HG03457 (cell line): Measurements from ENCODE around the gene ABCA4.

Experiments used
- ATAC-seq: cut with Tn5 transposase; IDR thresholded peaks from one replicate; pipeline ENCODE4 v1.9.1; 2021; ENCODE audit warnings: moderate number of reproducible peaks; ENCODE audit not compliant: unreplicated experiment

Gene ABCA4

GRCh38 chr1:94084547-94084946 is 36.4 kb downstream of the ABCA4 start:
- no peak for ATAC-seq

- ATAC-seq: no peak
Measured at GRCh38 chr1:94084085-94084484, 36.9 kb downstream of the ABCA4 start.

GRCh38 chr1:94083681-94084080 is 37.3 kb downstream of the ABCA4 start:
- ATAC-seq: no peak

GRCh38 chr1:94081566-94082344 is 39.2 kb downstream of the ABCA4 start:
- no peak for ATAC-seq

DNA sequence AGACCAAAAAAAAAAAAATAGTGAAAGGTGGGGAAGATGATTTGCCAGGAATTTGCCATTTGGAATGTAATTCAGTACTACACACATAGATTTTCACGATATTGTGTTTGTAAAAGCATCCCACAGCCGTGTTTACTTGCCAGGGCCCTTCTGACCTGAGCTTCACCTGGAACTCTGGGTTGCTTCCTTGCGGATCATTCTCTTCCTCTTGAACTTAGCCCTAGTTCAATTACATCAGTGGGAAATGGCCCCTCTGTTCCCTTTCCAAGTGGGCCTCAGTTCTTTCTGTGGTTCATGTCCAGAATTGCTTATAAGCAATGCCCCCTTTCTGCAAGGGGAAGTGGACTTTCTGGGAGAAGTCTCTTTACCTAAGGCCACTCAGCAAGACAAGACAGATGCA is 41.0 kb downstream of the ABCA4 start:
- no peak for ATAC-seq

DNA sequence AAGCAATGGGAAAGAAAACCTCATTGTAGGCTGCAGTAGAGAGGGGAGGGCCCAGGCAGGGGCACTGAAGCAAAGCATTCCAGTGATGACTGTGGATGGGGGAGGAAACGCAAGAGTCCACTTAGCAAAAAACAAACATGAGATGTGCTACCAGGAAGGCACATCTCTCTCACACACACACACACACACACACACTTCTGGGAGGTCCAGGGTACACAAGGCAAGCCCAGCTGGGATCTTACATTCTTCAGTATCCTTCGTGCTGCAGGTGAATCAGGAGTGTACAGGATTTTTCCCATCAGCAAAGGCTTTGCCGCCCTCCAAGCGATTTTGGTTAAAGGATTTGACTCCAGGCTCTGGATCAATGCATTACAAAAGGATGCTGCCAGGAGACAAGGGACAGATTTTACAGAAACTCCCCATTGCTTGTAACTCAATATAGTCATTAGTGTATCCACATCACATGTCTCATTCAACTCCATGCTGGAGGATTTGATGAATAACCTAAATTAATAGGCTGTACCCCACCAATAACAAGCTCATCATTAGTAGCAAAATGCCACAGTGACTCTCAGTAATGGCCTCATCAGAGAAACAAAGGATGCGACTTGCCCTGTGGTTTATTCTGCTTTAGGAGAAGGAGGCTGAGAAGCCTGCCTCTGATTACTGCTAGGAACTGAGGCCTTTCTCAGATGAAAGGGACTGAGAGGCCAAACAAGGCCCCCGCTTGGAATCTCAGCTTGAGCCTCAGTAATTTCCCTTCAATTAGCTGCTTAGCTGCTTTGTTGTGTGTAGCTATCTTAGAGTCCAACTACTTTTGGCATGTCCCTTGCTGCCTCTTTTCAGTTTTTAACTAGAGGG is 41.6 kb downstream of the ABCA4 start:
- no peak for ATAC-seq

- no peak for ATAC-seq
Measured at GRCh38 chr1:94072840-94073522, 48.0 kb downstream of the ABCA4 start.

- ATAC-seq: no peak
Measured at GRCh38 chr1:94071976-94072375, 49.0 kb downstream of the ABCA4 start.

DNA sequence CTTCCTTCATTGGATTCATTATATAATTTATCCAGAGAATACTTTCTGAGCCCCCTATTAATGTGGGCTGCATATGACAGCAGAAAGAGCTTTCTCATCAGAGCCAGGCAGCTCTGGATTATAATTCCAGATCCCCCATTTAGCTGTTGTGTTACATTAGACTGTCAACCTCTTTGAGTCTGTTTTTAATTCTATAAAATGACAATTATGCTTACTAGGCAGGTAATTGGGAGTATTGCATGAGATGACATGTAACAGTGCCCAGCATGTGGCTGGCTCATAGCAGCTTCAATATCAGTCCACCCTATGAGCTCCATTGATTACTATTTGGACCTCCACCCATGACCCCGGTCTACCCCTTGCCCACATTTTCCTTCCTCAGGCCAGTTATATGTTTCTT is 49.6 kb downstream of the ABCA4 start:
- ATAC-seq: no peak

DNA sequence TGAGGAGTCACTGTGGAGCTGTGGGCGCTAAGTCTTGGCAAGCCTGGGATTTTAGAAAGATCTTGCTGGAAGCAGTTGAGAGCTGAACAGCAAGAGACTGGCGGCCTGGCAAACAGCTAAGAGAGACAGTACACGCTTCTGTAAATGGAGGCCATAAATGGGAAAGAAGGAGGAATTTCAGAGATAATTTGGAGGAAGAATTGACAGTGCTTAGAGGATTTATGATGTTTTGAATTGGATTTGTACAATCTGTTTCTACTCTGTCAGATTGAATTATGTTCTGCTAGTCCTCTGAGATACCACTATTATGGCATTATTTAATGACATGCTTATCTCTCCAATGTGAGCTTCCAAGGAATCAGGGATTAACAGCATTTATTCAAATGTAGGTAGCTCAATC is 50.1 kb downstream of the ABCA4 start:
- ATAC-seq: no peak

DNA sequence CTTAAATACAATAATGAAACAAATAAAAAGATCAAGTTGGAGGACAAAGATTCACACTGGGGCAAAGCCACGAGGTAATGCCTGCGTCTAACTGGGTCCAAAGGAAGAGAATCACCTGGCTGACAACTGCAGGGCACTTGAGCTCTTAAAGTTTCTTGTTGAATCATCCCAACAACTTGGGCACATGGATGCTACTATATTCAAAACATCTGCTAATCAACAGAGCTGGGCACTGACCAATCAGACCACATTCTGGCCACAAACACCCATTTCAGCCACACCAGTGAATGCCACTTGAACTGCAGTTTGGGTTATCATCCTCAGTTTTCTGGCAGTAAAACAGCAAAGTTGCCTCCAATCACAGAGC is 51.0 kb downstream of the ABCA4 start:
- ATAC-seq: no peak

- no peak for ATAC-seq
Measured at GRCh38 chr1:94068999-94069918, 51.7 kb downstream of the ABCA4 start.

GRCh38 chr1:94068096-94068998 is 52.6 kb downstream of the ABCA4 start:
- ATAC-seq: no peak

DNA sequence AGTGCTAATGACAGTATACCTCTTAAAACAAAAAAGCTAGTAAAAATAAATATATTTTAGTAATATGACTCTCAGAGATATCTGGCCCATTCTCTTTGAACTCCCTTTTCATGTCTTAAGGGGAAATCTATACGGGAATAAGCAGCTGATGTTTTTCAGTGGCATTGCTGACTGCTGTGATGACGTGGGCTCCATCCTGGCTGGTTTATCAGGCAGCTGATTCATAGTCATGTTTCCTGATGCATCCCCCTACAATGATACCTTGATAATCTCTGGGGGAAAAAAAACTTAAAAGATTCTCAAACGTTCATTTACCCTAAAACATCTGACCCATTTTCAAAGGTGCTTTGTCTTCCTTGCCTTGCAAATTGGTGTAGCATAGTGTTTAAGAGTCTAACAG is 53.8 kb downstream of the ABCA4 start:
- ATAC-seq: no peak

DNA sequence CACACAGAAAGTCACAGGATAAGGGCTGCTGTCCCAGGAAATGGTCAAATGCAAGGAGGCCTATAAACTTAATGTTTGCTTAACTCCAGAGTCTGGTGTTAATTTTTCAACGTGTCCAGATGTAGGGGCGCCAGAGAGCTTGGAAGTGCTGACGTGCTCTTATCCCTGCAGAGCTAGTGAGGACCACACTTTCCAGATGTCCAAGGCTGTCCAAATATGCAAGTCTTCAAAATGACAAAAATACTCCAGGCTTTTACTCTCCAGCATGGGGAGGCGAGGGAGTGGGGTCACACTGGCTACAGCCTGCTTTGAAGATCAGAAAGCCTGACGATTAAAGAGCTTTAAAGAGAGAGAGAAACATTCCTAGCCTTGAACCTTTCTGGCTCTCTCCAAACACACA is 57.6 kb downstream of the ABCA4 start:
- no peak for ATAC-seq

GRCh38 chr1:94061513-94062443 is 59.2 kb downstream of the ABCA4 start:
- peak; percentile 71 for ATAC-seq

- no peak for ATAC-seq
Measured at GRCh38 chr1:94060720-94061119, 60.2 kb downstream of the ABCA4 start.

GRCh38 chr1:94058766-94059165 is 62.2 kb downstream of the ABCA4 start:
- no peak for ATAC-seq

DNA sequence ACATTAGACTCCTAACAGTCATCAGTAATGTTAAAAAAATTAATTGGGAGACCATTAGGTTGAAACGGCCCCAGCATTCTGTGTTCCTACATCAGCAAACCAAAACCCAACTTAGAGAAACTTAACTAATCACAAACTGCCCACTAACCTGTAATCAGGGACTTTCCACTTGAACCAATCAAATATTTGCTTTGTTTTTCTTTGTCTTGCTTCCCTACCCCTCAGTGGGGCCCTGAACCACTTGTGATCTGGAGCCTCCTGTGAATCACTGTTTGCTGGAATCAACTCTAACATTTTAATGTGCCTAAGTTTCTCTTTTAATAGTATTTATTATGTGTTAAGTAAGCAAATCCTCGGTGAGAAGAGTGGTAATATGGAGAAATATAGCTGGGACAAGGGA is 64.0 kb downstream of the ABCA4 start:
- no peak for ATAC-seq
